ENCODE data around the gene N4BP2L2. TPM values are rescaled to one million over a fixed set of nuclear protein-coding genes. Genes with fewer than 3 reads are reported as not detected.

The N4BP2L2 gene
- total and polyA plus RNA-seq, 2 of the 8 experiments (the other 6 are each of a cell fraction or from before 2014, with no cell fraction given), result 14.6 to 67.6 TPM

DNA sequence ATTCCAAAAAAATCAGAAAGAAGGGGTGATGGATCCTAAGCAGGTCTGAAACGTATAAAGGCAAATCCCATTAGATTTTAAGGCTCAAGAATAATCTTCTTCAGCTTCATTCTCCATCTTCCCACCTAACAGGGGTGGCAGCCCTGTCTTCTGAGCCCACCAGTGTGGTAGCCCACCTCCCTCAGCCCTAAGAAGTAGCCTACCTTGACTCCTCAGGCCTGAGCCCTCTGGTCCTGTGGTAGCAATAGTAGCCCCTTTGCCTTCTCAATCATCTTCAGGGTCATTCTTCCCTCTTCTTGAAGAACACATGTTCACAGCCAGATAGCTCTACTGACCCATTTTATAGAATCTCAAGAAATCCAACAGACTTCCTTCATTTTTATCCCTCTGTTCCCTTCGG lies 33.7 kb downstream of the N4BP2L2 start:
- Histone ChIP-seq H3K79me1 (ENCODE audit: low read depth, low read length) (no peaks in the 10 kb centered on the region), H2AK5ac (ENCODE audit: low read depth, low read length) (no peak overlapping the region)

More for the DNA sequence above, 33.7 kb downstream of the N4BP2L2 start:
- H3K23me2 ChIP-seq (ENCODE audit: low read depth, low read length), result no peaks in the 10 kb centered on the region
- H2BK5ac ChIP-seq (ENCODE audit: low read depth, low read length), result no peak overlapping the region
- H3K18ac ChIP-seq (ENCODE audit: extremely low read depth, low read length), result no peak overlapping the region
- no peak overlapping the region for H3K4me2 ChIP-seq (ENCODE audit: insufficient read depth in 1 of 2, low read depth in 2 of 2, low read length in 2 of 2)
- no peak for TF ChIP-seq SP1 (IDR thresholded peaks at IDR 0.05; ENCODE audit: low read depth, low read length)
- peak in 1 of 2 experiments; percentile 29; a peak in 1 of 3 replicates for TF ChIP-seq POLR2A (IDR thresholded peaks at IDR 0.05; ENCODE audit: control extremely low read depth in 1 of 2, low read depth in 2 of 2, low read length in 2 of 2)
- no peak for TF ChIP-seq POU5F1 (IDR thresholded peaks at IDR 0.05; ENCODE audit: low read depth, low read length)
- TF ChIP-seq KDM5A (IDR thresholded peaks at IDR 0.05; ENCODE audit: low read length), result no peak
- TF ChIP-seq SIN3A (conservative IDR thresholded peaks at IDR 0.05 in 1 of 2, IDR thresholded peaks at IDR 0.05 in 1 of 2; ENCODE audit: low read depth in 1 of 2, low read length in 2 of 2), result no peak
- H4K20me1 ChIP-seq (replicated peaks in 1 of 2; ENCODE audit: control insufficient read depth in 1 of 2, insufficient read depth in 2 of 2, low read length in 2 of 2), result no peaks in the 10 kb centered on the region
- H2BK12ac ChIP-seq (ENCODE audit: low read depth, low read length), result no peak overlapping the region
- H3K56ac ChIP-seq (replicated peaks; ENCODE audit: insufficient read length, low read depth, low read length), result no peak overlapping the region
- no peaks in the 10 kb centered on the region for H3K79me2 ChIP-seq (ENCODE audit: control insufficient read depth in 1 of 2, insufficient read depth in 2 of 2, low read length in 2 of 2)
- H2BK15ac ChIP-seq (ENCODE audit: low read length), result no peak overlapping the region
- H3K9me3 ChIP-seq (ENCODE audit: insufficient read depth in 2 of 2, low read depth in 1 of 2, low read length in 1 of 2), result no peaks in the 10 kb centered on the region
- no peak overlapping the region for H3K4me3 ChIP-seq (ENCODE audit: extremely low read depth in 1 of 4, insufficient read depth in 2 of 4, low read depth in 3 of 4, low read length in 4 of 4)
- H3K27ac ChIP-seq (ENCODE audit: low read depth, low read length), result no peak overlapping the region
- ChIA-PET CTCF (ENCODE audit: partially characterized antibody) (no interaction called here), POLR2A (ENCODE audit: partially characterized antibody) (interaction anchor here (1.3 kb wide), 1 partner anchor 8 kb away, joined by 4 read pairs; no protein-coding TSS in a partner anchor)
- no peak for FAIRE-seq
- no peak overlapping the region for H3K4ac ChIP-seq (replicated peaks; ENCODE audit: insufficient read length, low read depth, low read length)
- no peaks in the 10 kb centered on the region for H3K27me3 ChIP-seq (replicated peaks in 1 of 4; ENCODE audit: control insufficient read depth in 3 of 4, extremely low read depth in 1 of 4, insufficient read depth in 3 of 4, low read length in 3 of 4)
- H3K14ac ChIP-seq (ENCODE audit: insufficient read length), result no peak overlapping the region
- no peaks in the 10 kb centered on the region for H3K4me1 ChIP-seq (replicated peaks in 1 of 4; ENCODE audit: control insufficient read depth in 3 of 4, insufficient read depth in 4 of 4, low read length in 3 of 4)
- H3K23ac ChIP-seq (ENCODE audit: insufficient read length), result no peak overlapping the region
- no peak overlapping the region for H4K8ac ChIP-seq (ENCODE audit: extremely low read depth, insufficient read depth, low read length)
- 90% methylated on average over 2 of the region's 2 CpGs; no CpG with 5 or more reads in 1 of the 2 experiments for WGBS, 2 experiments (ENCODE audit: extremely low coverage in 1 of 2, insufficient coverage in 1 of 2, insufficient read length in 1 of 2, insufficient replicate concordance in 2 of 2, low coverage in 1 of 2, low lambda C conversion rate in 2 of 2, missing lambda C conversion rate in 1 of 2)
- no peak overlapping the region for H2BK20ac ChIP-seq (ENCODE audit: low read length)
- H4K5ac ChIP-seq (ENCODE audit: insufficient read length, low read depth, low read length), result no peak overlapping the region
- peaks cover 0 to 2% (median 0%) of the 10 kb centered on the region in 4 experiments; a peak in 2 of 8 replicates for H3K36me3 ChIP-seq (ENCODE audit: control insufficient read depth in 2 of 4, insufficient read depth in 4 of 4, low read length in 3 of 4)
- no peak overlapping the region for H4K91ac ChIP-seq (replicated peaks; ENCODE audit: insufficient read length, low read length)
- DNase-seq (ENCODE audit: low read depth in 1 of 2, low spot score in 2 of 2), result no peak
- H2BK120ac ChIP-seq (replicated peaks; ENCODE audit: low read depth, low read length), result no peak overlapping the region
- no peak overlapping the region for H2AFZ ChIP-seq (ENCODE audit: low read length)
- no peak overlapping the region for H3K9ac ChIP-seq (replicated peaks in 1 of 4; ENCODE audit: extremely low read depth in 1 of 4, low read depth in 3 of 4, low read length in 3 of 4)
